ENCODE measurements around the gene LYSMD2. TPM values are rescaled to one million over a fixed set of nuclear protein-coding genes. Genes with fewer than 3 reads are reported as not detected.

LYSMD2 gene
- polyA plus RNA-seq, 1 of the 3 experiments (the other 2 are of a cell fraction): 10.3 TPM

DNA sequence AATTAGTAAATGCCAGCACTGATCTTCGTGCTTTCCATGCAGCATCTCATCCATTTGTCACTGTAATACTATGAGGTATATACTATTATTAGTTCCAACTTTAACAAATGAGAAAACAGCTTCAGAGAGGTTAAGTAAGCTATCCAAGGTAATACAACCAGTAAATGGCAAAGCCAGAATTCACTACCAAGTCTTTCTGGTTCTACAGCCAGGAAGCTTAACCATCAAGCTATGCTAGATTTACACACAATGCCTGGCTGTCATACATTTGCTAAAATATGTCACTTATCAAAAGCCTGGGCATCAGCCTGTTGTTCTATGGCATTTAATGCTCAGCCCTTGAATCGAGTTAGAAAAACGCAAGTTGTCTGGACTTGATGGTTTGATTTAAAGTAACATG, 46.5 kb upstream of the LYSMD2 start:
- WGBS (ENCODE audit: low lambda C conversion rate): 91% methylated on average over 3 of the region's 3 CpGs
- no peaks in the 10 kb centered on the region for H3K79me2 ChIP-seq (ENCODE audit: insufficient read depth)
- no peak for DNase-seq
- H3K9ac ChIP-seq: no peak overlapping the region
- H3K4me2 ChIP-seq: no peak overlapping the region
- H3F3A ChIP-seq (replicated peaks; ENCODE audit: insufficient read depth): no peaks in the 10 kb centered on the region
- H3K9me3 ChIP-seq: 0 out of 2 replicates have a peak, but pooled peaks cover 3% of the 10 kb centered on the region
- TF ChIP-seq RAD21 (IDR thresholded peaks at IDR 0.05; ENCODE audit: low read length) (no peak), TCF12 (IDR thresholded peaks at IDR 0.05) (no peak), POLR2AphosphoS5 (IDR thresholded peaks at IDR 0.05; ENCODE audit: low read depth, low read length) (no peak), EZH2phosphoT487 (IDR thresholded peaks at IDR 0.05; ENCODE audit: borderline replicate concordance, low read depth) (no peak), SIN3A (IDR thresholded peaks at IDR 0.05; ENCODE audit: borderline replicate concordance, low read depth, low read length) (no peak), GABPA (IDR thresholded peaks at IDR 0.05; ENCODE audit: low read depth) (no peak), MEF2A (IDR thresholded peaks at IDR 0.05; ENCODE audit: borderline replicate concordance, low read depth) (no peak), TEAD4 (IDR thresholded peaks at IDR 0.05; ENCODE audit: borderline replicate concordance, insufficient read depth) (no peak), NRF1 (IDR thresholded peaks at IDR 0.05; ENCODE audit: low read depth, low read length) (no peak), RXRA (IDR thresholded peaks at IDR 0.05; ENCODE audit: borderline replicate concordance, low read depth) (no peak), FOXM1 (IDR thresholded peaks at IDR 0.05; ENCODE audit: low read depth) (no peak), GATA2 (CRISPR knock-in tag; IDR thresholded peaks at IDR 0.05) (no peak), YY1 (IDR thresholded peaks at IDR 0.05; ENCODE audit: low read depth) (no peak), FOSL2 (IDR thresholded peaks at IDR 0.05; ENCODE audit: borderline replicate concordance, low read depth) (no peak)
- TF ChIP-seq, protein P1, sequence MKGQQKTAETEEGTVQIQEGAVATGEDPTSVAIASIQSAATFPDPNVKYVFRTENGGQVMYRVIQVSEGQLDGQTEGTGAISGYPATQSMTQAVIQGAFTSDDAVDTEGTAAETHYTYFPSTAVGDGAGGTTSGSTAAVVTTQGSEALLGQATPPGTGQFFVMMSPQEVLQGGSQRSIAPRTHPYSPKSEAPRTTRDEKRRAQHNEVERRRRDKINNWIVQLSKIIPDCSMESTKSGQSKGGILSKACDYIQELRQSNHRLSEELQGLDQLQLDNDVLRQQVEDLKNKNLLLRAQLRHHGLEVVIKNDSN (IDR thresholded peaks at IDR 0.05; ENCODE audit: borderline replicate concordance, low read depth): no peak
- TF ChIP-seq, protein P2, sequence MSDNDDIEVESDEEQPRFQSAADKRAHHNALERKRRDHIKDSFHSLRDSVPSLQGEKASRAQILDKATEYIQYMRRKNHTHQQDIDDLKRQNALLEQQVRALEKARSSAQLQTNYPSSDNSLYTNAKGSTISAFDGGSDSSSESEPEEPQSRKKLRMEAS (IDR thresholded peaks at IDR 0.05; ENCODE audit: low read depth): no peak
- ChIA-PET POLR2A (no interaction called here), CTCF (interaction anchor here (1.1 to 4.2 kb wide), 5 partner anchors 19 to 152 kb away, joined by 3 to 23 read pairs (median 3); no protein-coding TSS in a partner anchor)
- H3K36me3 ChIP-seq (replicated peaks in 1 of 2; ENCODE audit: control insufficient read depth in 1 of 2, insufficient read depth in 2 of 2, low read length in 1 of 2): peaks cover 32 to 61% of the 10 kb centered on the region in 2 experiments
- H4K20me1 ChIP-seq (ENCODE audit: insufficient read depth): no peaks in the 10 kb centered on the region
- no peaks in the 10 kb centered on the region for H3K27me3 ChIP-seq (ENCODE audit: insufficient read depth)
- H3K4me3 ChIP-seq (ENCODE audit: low read depth in 2 of 2, low read length in 1 of 2): no peak overlapping the region
- H3K9me2 ChIP-seq: no peaks in the 10 kb centered on the region
- H3K27ac ChIP-seq (ENCODE audit: low read depth in 2 of 2, low read length in 1 of 2): no peak overlapping the region
- no peak overlapping the region for H2AFZ ChIP-seq (ENCODE audit: low read depth)
- H3K4me1 ChIP-seq (ENCODE audit: control insufficient read depth in 1 of 2, insufficient read depth in 2 of 2, low read depth in 1 of 2, low read length in 1 of 2): no peaks in the 10 kb centered on the region

DNA sequence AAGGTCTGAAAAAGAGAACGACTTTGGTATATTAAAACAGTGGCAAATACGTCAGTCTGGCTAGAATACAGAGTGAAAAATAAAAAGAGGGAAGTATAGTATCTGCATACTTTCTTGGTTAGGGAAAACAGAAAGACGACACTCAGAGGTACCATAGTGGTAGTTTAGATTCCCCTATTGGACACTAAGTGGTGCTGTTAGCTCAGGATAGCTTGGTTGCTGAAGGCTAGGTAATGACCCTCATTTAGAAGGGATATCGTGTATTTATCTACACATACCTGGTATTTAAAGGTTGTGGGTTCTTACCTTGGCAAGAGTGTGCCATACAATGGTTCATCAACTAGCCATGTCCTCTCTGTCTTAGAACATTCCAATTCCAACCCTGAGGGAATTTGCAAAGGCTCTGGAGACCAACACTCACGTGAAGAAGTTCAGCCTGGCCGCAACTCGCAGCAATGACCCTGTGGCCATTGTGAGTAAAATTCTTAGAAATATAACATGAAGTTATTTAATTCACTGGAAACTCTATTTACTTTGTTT, 45.0 kb upstream of the LYSMD2 start:
- no peaks in the 10 kb centered on the region for H3K9me2 ChIP-seq
- H3F3A ChIP-seq (replicated peaks; ENCODE audit: insufficient read depth): no peaks in the 10 kb centered on the region
- DNase-seq: peak; percentile 21
- no peak overlapping the region for H2AFZ ChIP-seq (ENCODE audit: low read depth)
- POLR2A ChIA-PET: no interaction called here
- H4K20me1 ChIP-seq (ENCODE audit: insufficient read depth): no peaks in the 10 kb centered on the region
- H3K36me3 ChIP-seq (replicated peaks in 1 of 2; ENCODE audit: control insufficient read depth in 1 of 2, insufficient read depth in 2 of 2, low read length in 1 of 2): peaks cover 32 to 55% of the 10 kb centered on the region in 2 experiments
- H3K9me3 ChIP-seq: 0 out of 2 replicates have a peak, but pooled peaks cover 3% of the 10 kb centered on the region
- no peak overlapping the region for H3K27ac ChIP-seq (ENCODE audit: low read depth in 2 of 2, low read length in 1 of 2)
- no peak for TF ChIP-seq FOSL2 (IDR thresholded peaks at IDR 0.05; ENCODE audit: borderline replicate concordance, low read depth)
- TF ChIP-seq, protein P3, sequence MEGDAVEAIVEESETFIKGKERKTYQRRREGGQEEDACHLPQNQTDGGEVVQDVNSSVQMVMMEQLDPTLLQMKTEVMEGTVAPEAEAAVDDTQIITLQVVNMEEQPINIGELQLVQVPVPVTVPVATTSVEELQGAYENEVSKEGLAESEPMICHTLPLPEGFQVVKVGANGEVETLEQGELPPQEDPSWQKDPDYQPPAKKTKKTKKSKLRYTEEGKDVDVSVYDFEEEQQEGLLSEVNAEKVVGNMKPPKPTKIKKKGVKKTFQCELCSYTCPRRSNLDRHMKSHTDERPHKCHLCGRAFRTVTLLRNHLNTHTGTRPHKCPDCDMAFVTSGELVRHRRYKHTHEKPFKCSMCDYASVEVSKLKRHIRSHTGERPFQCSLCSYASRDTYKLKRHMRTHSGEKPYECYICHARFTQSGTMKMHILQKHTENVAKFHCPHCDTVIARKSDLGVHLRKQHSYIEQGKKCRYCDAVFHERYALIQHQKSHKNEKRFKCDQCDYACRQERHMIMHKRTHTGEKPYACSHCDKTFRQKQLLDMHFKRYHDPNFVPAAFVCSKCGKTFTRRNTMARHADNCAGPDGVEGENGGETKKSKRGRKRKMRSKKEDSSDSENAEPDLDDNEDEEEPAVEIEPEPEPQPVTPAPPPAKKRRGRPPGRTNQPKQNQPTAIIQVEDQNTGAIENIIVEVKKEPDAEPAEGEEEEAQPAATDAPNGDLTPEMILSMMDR (IDR thresholded peaks at IDR 0.05): peak; percentile 31
- TF ChIP-seq, protein P1 (IDR thresholded peaks at IDR 0.05; ENCODE audit: borderline replicate concordance, low read depth): no peak
- no peak for TF ChIP-seq SIN3A (IDR thresholded peaks at IDR 0.05; ENCODE audit: borderline replicate concordance, low read depth, low read length)
- peak; percentile 53 for TF ChIP-seq RAD21 (IDR thresholded peaks at IDR 0.05; ENCODE audit: low read length)
- no peak for TF ChIP-seq FOXJ3 (CRISPR knock-in tag; IDR thresholded peaks at IDR 0.05)
- H3K79me2 ChIP-seq (ENCODE audit: insufficient read depth): no peaks in the 10 kb centered on the region
- no peaks in the 10 kb centered on the region for H3K27me3 ChIP-seq (ENCODE audit: insufficient read depth)
- CTCF ChIA-PET: interaction anchor here (4.2 kb wide), 1 partner anchor 133 kb away, joined by 23 read pairs; no protein-coding TSS in a partner anchor
- no peaks in the 10 kb centered on the region for H3K4me1 ChIP-seq (ENCODE audit: control insufficient read depth in 1 of 2, insufficient read depth in 2 of 2, low read depth in 1 of 2, low read length in 1 of 2)
- H3K4me2 ChIP-seq: no peak overlapping the region
- no peak overlapping the region for H3K4me3 ChIP-seq (ENCODE audit: low read depth in 2 of 2, low read length in 1 of 2)
- H3K9ac ChIP-seq: no peak overlapping the region
- 85% methylated on average over 7 of the region's 7 CpGs for WGBS (ENCODE audit: low lambda C conversion rate)
